ENCODE results near the gene DGKB. TPM values are rescaled to one million over a fixed set of nuclear protein-coding genes. Genes with fewer than 3 reads are reported as not detected.

DGKB gene
- total RNA-seq, 1 experiment from 2014 or later: not detected

- H3K4me3 Mint-ChIP-seq (ENCODE audit: unreplicated experiment): no peak overlapping the region
Observed at GRCh38 chr7:14275356-14275755, 627.2 kb downstream of the DGKB start.

GRCh38 chr7:14271441-14271840 lies 631.1 kb downstream of the DGKB start:
- H3K9me3 Mint-ChIP-seq (ENCODE audit: unreplicated experiment): no peaks in the 10 kb centered on the region
- H3K36me3 Mint-ChIP-seq (ENCODE audit: insufficient read depth, unreplicated experiment): no peaks in the 10 kb centered on the region
- H3K4me1 Mint-ChIP-seq (ENCODE audit: insufficient read depth, unreplicated experiment): no peaks in the 10 kb centered on the region
- H3K27ac Mint-ChIP-seq (ENCODE audit: low read depth, unreplicated experiment): no peak overlapping the region
- DNase-seq (ENCODE audit: unreplicated experiment): no peak
- H3K27me3 Mint-ChIP-seq (ENCODE audit: insufficient read depth, unreplicated experiment): no peaks in the 10 kb centered on the region
- no peak for TF ChIP-seq CTCF (IDR thresholded peaks at IDR 0.05; ENCODE audit: unreplicated experiment)
- H3K4me3 Mint-ChIP-seq (ENCODE audit: unreplicated experiment): no peak overlapping the region
- intact Hi-C loops (cut with micrococcal nuclease): no loop called here
- no TSS peak for BruUV-seq (replicated peaks)
- ChIA-PET CTCF (no interaction called here), POLR2A (no interaction called here)

More at GRCh38 chr7:14275356-14275755, 627.2 kb downstream of the DGKB start:
- CTCF ChIA-PET: interaction anchor here (0.7 kb wide), 1 partner anchor 16 kb away, joined by 3 read pairs; no protein-coding TSS in a partner anchor
- Mint-ChIP-seq H3K9me3 (ENCODE audit: unreplicated experiment) (no peaks in the 10 kb centered on the region), H3K27me3 (ENCODE audit: insufficient read depth, unreplicated experiment) (no peaks in the 10 kb centered on the region), H3K36me3 (ENCODE audit: insufficient read depth, unreplicated experiment) (peaks cover 6% of the 10 kb centered on the region), H3K27ac (ENCODE audit: low read depth, unreplicated experiment) (no peak overlapping the region), H3K4me1 (ENCODE audit: insufficient read depth, unreplicated experiment) (no peaks in the 10 kb centered on the region)
- POLR2A ChIA-PET: no interaction called here
- TF ChIP-seq CTCF (IDR thresholded peaks at IDR 0.05; ENCODE audit: unreplicated experiment): no peak
- DNase-seq (ENCODE audit: unreplicated experiment): no peak
- no TSS peak for BruUV-seq (replicated peaks)
- intact Hi-C loops (cut with micrococcal nuclease): no loop called here

DNA sequence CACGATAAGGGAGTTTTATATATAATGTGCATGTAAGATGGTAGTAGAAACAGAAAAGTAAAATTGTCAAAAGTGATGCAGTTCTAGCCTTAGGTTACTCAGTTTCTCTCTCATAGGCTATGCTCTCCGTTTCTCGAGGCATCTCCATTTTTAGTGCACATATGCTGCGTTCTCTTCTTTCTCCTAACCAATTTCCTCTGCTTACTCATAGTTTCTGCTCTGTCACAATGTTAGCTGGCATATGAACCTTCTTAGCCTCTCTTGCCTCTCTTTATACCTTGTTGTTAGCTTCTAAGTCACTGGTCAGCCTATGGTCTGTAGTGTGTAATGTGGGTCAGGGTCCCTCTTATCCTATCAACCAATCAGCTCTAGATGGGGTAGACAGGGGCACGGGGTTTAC lies 632.5 kb downstream of the DGKB start:
- CTCF ChIA-PET: no interaction called here
- no TSS peak for BruUV-seq (replicated peaks)
- Mint-ChIP-seq H3K36me3 (ENCODE audit: insufficient read depth, unreplicated experiment) (no peaks in the 10 kb centered on the region), H3K9me3 (ENCODE audit: unreplicated experiment) (no peaks in the 10 kb centered on the region), H3K4me1 (ENCODE audit: insufficient read depth, unreplicated experiment) (no peaks in the 10 kb centered on the region), H3K27ac (ENCODE audit: low read depth, unreplicated experiment) (no peak overlapping the region), H3K27me3 (ENCODE audit: insufficient read depth, unreplicated experiment) (no peaks in the 10 kb centered on the region), H3K4me3 (ENCODE audit: unreplicated experiment) (no peak overlapping the region)
- intact Hi-C loops (cut with micrococcal nuclease): no loop called here
- DNase-seq (ENCODE audit: unreplicated experiment): peak; percentile 6
- no peak for TF ChIP-seq CTCF (IDR thresholded peaks at IDR 0.05; ENCODE audit: unreplicated experiment)
- POLR2A ChIA-PET: no interaction called here

DNA sequence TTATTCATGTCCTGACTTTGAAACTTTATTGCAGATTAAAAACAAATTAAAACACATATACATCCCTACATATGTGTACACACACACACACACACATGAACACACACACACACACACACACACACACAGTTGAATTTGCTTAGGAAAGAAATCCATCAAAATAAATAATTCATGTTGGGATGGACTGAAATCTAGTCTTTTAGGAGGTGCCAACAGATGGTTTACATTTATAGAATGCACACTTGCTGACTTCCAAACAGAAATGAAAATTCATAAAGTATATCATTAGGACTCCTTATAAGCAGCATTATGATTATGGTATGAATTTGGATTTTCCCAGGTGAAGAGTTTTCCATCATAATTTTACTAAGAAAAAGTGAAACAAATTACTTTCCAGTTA lies 642.5 kb downstream of the DGKB start:
- POLR2A ChIA-PET: no interaction called here
- no TSS peak for BruUV-seq (replicated peaks)
- H3K36me3 Mint-ChIP-seq (ENCODE audit: insufficient read depth, unreplicated experiment): no peaks in the 10 kb centered on the region
- no peaks in the 10 kb centered on the region for H3K9me3 Mint-ChIP-seq (ENCODE audit: unreplicated experiment)
- no peak for TF ChIP-seq CTCF (IDR thresholded peaks at IDR 0.05; ENCODE audit: unreplicated experiment)
- no peak for DNase-seq (ENCODE audit: unreplicated experiment)
- intact Hi-C loops (cut with micrococcal nuclease): no loop called here
- no peak overlapping the region for H3K27ac Mint-ChIP-seq (ENCODE audit: low read depth, unreplicated experiment)
- CTCF ChIA-PET: no interaction called here
- H3K4me1 Mint-ChIP-seq (ENCODE audit: insufficient read depth, unreplicated experiment): no peaks in the 10 kb centered on the region
- no peak overlapping the region for H3K4me3 Mint-ChIP-seq (ENCODE audit: unreplicated experiment)
- no peaks in the 10 kb centered on the region for H3K27me3 Mint-ChIP-seq (ENCODE audit: insufficient read depth, unreplicated experiment)

All from MCF 10A (cell line).